Upper lobe of left lung (tissue), 6 donors: ENCODE data around the gene GK2. TPM values are rescaled to one million over a fixed set of nuclear protein-coding genes. Genes with fewer than 3 reads are reported as not detected.

Experiments used
- ATAC-seq, 2 donors: fragments of 200-7000 bp; cut with Tn5 transposase; one replicate each; pipeline ENCODE4 v1.9.1; 2022; ENCODE audit warnings: mild to moderate bottlenecking in 2 of 2, moderate library complexity in 2 of 2; ENCODE audit not compliant: low FRiP score in 2 of 2
- DNase-seq, 2 donors: peaks; one replicate each; pipeline ENCODE4 v3.0.0-alpha.2; 2019 to 2020
- H3K27ac ChIP-seq, 4 donors: fragments of 200-600 bp; sonication (generic); one replicate each; pipeline ENCODE4 v1.5.1; 2016 to 2019
- H3K27me3 ChIP-seq, 4 donors: fragments of 200-600 bp; sonication (generic); one replicate each; pipeline ENCODE4 v1.5.1; 2017 to 2019
- H3K36me3 ChIP-seq, 4 donors: fragments of 200-600 bp; sonication (generic); one replicate each; pipeline ENCODE4 v1.5.1; 2016 to 2019
- H3K4me1 ChIP-seq, 4 donors: fragments of 200-600 bp; sonication (generic); one replicate each; pipeline ENCODE4 v1.5.1; 2018 to 2019
- H3K4me3 ChIP-seq, 4 donors: fragments of 200-600 bp; sonication (generic); one replicate each; pipeline ENCODE4 v1.5.1; 2017 to 2019; ENCODE audit warnings: mild to moderate bottlenecking in 2 of 4, moderate library complexity in 1 of 4
- H3K9me3 ChIP-seq, 4 donors: fragments of 200-600 bp; sonication (generic); one replicate each; pipeline ENCODE4 v1.5.1; 2018 to 2019
- EP300 ChIP-seq, 4 donors: sonication (generic); formaldehyde crosslinking; IDR thresholded peaks; one replicate each; pipeline ENCODE4 v1.5.1; 2017; ENCODE audit warnings: antibody characterized with exemption in 4 of 4, control low read depth in 2 of 4
- POLR2A ChIP-seq, 4 donors: fragments of 450-650 bp; IDR thresholded peaks; one replicate each; pipeline ENCODE4 v1.5.1; 2016 to 2017; ENCODE audit warnings: antibody characterized with exemption in 4 of 4, mild to moderate bottlenecking in 2 of 4
- POLR2AphosphoS5 ChIP-seq, 2 donors: sonication (generic); formaldehyde crosslinking; IDR thresholded peaks; one replicate each; pipeline ENCODE4 v1.5.1; 2017; ENCODE audit warnings: antibody characterized with exemption in 2 of 2
- WGBS, 2 donors: methylation state at CpG; one replicate each; pipeline ENCODE4 v1.1.5; 2017 to 2018; 5-methylcytosine and 5-hydroxymethylcytosine counted together
- total RNA-seq, 6 donors: library from RNA; depleted of rRNA in 4 of 6; stranded (reverse); fragments of >200 nt in 4 of 6; gene quantifications; one replicate each; pipeline versions ENCODE4 v1.1.0 to v1.2.1, GENCODE V29; 2016 to 2021
- TF ChIP-seq, protein P1 (sequence below), 6 experiments: fragments of 450-650 bp in 4 of 6; fragments of 200-600 bp in 2 of 6; sonication (generic) in 2 of 6; IDR thresholded peaks; one replicate each; pipeline ENCODE4 v1.5.1; 2016 to 2019; ENCODE audit warnings: antibody characterized with exemption in 6 of 6
- donor health status: DM: no; HTN: no; CAD: no; lungs with moderate emphysema.
- donor health status: DM: no; HTN: yes; CAD: no; lungs with severe emphysema.

The GK2 gene
- total RNA-seq, 6 donors from 2014 or later = not detected

DNA sequence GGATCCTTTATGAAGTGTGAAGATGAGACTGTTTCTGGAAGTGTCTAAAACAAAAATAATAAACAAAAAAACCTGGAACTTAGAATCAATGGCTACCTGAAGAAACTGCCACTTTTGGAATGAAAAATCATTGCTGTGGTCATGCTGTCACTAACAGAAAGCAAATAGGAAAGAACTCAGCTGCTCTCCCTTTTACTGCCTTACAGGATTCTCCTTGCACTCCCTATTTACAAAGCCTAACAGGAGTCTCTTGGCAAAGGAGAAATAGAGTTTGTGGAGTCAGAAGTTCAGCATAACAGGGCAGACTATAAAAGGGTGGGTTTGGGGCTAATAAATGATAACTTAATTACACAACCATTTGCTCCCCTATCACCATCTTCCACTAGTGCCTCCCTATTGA, 19.0 kb upstream of the GK2 start:
- no peak for DNase-seq
- TF ChIP-seq EP300 (IDR thresholded peaks at IDR 0.05) = no peak
- TF ChIP-seq POLR2AphosphoS5 (IDR thresholded peaks at IDR 0.05) = no peak
- TF ChIP-seq POLR2A (IDR thresholded peaks at IDR 0.05) = no peak
- TF ChIP-seq, protein P1, sequence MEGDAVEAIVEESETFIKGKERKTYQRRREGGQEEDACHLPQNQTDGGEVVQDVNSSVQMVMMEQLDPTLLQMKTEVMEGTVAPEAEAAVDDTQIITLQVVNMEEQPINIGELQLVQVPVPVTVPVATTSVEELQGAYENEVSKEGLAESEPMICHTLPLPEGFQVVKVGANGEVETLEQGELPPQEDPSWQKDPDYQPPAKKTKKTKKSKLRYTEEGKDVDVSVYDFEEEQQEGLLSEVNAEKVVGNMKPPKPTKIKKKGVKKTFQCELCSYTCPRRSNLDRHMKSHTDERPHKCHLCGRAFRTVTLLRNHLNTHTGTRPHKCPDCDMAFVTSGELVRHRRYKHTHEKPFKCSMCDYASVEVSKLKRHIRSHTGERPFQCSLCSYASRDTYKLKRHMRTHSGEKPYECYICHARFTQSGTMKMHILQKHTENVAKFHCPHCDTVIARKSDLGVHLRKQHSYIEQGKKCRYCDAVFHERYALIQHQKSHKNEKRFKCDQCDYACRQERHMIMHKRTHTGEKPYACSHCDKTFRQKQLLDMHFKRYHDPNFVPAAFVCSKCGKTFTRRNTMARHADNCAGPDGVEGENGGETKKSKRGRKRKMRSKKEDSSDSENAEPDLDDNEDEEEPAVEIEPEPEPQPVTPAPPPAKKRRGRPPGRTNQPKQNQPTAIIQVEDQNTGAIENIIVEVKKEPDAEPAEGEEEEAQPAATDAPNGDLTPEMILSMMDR (IDR thresholded peaks at IDR 0.05) = no peak

DNA sequence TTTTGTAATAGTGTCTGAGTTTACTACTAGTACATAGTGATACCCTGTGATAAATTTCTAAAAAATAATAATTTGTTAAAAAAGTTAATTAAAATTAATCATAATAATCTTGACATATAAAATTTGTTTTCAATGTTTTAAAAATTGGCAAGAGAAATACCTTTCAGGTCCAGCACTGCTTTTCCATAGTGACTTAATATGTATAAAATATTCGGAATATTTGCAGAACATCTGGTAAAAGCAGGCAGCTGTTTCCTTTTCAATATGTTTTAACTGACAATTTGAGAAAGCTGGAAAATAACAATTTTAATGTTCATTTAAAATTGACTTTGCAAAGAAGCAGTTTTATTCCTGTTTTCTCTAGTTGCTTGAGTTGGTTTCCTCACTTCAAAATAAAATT, 17.6 kb upstream of the GK2 start:
- ATAC-seq (no peak), DNase-seq (no peak)
- no peak overlapping the region for H3K27ac ChIP-seq
- 71 to 76% methylated on average over 1 of the region's 1 CpG for WGBS, 2 donors
- no peaks in the 10 kb centered on the region for H3K4me1 ChIP-seq
- no peaks in the 10 kb centered on the region for H3K36me3 ChIP-seq
- TF ChIP-seq, protein P1 (IDR thresholded peaks at IDR 0.05) = no peak
- TF ChIP-seq POLR2AphosphoS5 (IDR thresholded peaks at IDR 0.05) (no peak), EP300 (IDR thresholded peaks at IDR 0.05) (no peak), POLR2A (IDR thresholded peaks at IDR 0.05) (no peak)
- no peaks in the 10 kb centered on the region for H3K9me3 ChIP-seq
- no peak overlapping the region for H3K4me3 ChIP-seq
- no peaks in the 10 kb centered on the region for H3K27me3 ChIP-seq

More for the DNA sequence above, 19.0 kb upstream of the GK2 start:
- no peaks in the 10 kb centered on the region for H3K27me3 ChIP-seq
- ATAC-seq = no peak
- H3K9me3 ChIP-seq = no peaks in the 10 kb centered on the region
- no peaks in the 10 kb centered on the region for H3K4me1 ChIP-seq
- H3K36me3 ChIP-seq = no peaks in the 10 kb centered on the region
- no peak overlapping the region for H3K4me3 ChIP-seq
- H3K27ac ChIP-seq = no peak overlapping the region

GRCh38 chr4:79421483-79421882, 13.5 kb upstream of the GK2 start:
- H3K36me3 ChIP-seq = no peaks in the 10 kb centered on the region
- no peak overlapping the region for H3K27ac ChIP-seq
- TF ChIP-seq EP300 (IDR thresholded peaks at IDR 0.05) (no peak), POLR2A (IDR thresholded peaks at IDR 0.05) (no peak), POLR2AphosphoS5 (IDR thresholded peaks at IDR 0.05) (no peak)
- TF ChIP-seq, protein P1 (IDR thresholded peaks at IDR 0.05) = no peak
- no peaks in the 10 kb centered on the region for H3K4me1 ChIP-seq
- no peak for ATAC-seq
- no peak overlapping the region for H3K4me3 ChIP-seq
- H3K9me3 ChIP-seq = peaks cover 0 to 3% (median 0%) of the 10 kb centered on the region in 4 donors
- no peak for DNase-seq
- H3K27me3 ChIP-seq = no peaks in the 10 kb centered on the region
- 62 to 66% methylated on average over 2 of the region's 2 CpGs for WGBS, 2 donors

- no peaks in the 10 kb centered on the region for H3K27me3 ChIP-seq
- TF ChIP-seq POLR2AphosphoS5 (IDR thresholded peaks at IDR 0.05) = no peak
- TF ChIP-seq, protein P1 (IDR thresholded peaks at IDR 0.05) = no peak
- no peak for TF ChIP-seq POLR2A (IDR thresholded peaks at IDR 0.05)
- TF ChIP-seq EP300 (IDR thresholded peaks at IDR 0.05) = no peak
- H3K4me3 ChIP-seq = no peak overlapping the region
- DNase-seq (no peak), ATAC-seq (no peak)
- H3K36me3 ChIP-seq = no peaks in the 10 kb centered on the region
- no peaks in the 10 kb centered on the region for H3K9me3 ChIP-seq
- no peaks in the 10 kb centered on the region for H3K4me1 ChIP-seq
- WGBS, 2 donors = 87 to 94% methylated on average over 3 of the region's 3 CpGs
- H3K27ac ChIP-seq = no peak overlapping the region
These were observed 5.9 kb upstream of the GK2 start for GRCh38 chr4:79413886-79414285.

- WGBS, 2 donors = 73 to 77% methylated on average over 9 of the region's 9 CpGs
These were observed 5.2 kb upstream of the GK2 start for GRCh38 chr4:79413032-79413885.

More at GRCh38 chr4:79413032-79413885, 5.2 kb upstream of the GK2 start:
- Histone ChIP-seq H3K27me3 (no peaks in the 10 kb centered on the region), H3K4me3 (no peak overlapping the region), H3K4me1 (no peaks in the 10 kb centered on the region), H3K27ac (no peak overlapping the region), H3K36me3 (no peaks in the 10 kb centered on the region), H3K9me3 (no peaks in the 10 kb centered on the region)
- no peak for TF ChIP-seq POLR2AphosphoS5 (IDR thresholded peaks at IDR 0.05)
- no peak for TF ChIP-seq POLR2A (IDR thresholded peaks at IDR 0.05)
- TF ChIP-seq, protein P1 (IDR thresholded peaks at IDR 0.05) = no peak
- TF ChIP-seq EP300 (IDR thresholded peaks at IDR 0.05) = no peak
- DNase-seq (no peak), ATAC-seq (no peak)
